Osteoblast (primary cell): ENCODE measurements around the gene RBKS. TPM values are rescaled to one million over a fixed set of nuclear protein-coding genes. Genes with fewer than 3 reads are reported as not detected.
"Not testable (repeated sequence)": the region's sequence is repeated elsewhere in the genome, so short reads cannot be mapped to it uniquely, and the experiment has no call there.

ENCODE experiments used
- DNase-seq: peaks from one replicate; pipeline ENCODE4 v3.0.0; 2011; ENCODE audit warnings: low spot score, mixed read lengths; ENCODE audit not compliant: insufficient read length; ENCODE audit errors: missing footprints
- H2AFZ ChIP-seq: 2 replicates; pipeline ENCODE4 v1.6.0; 2011; ENCODE audit warnings: mild to moderate bottlenecking, low read length
- H3K27ac ChIP-seq: 2 replicates; pipeline ENCODE4 v1.5.1; 2011; ENCODE audit warnings: mild to moderate bottlenecking, low read depth, low read length, moderate library complexity
- H3K27me3 ChIP-seq: 2 replicates; pipeline ENCODE4 v1.6.0; 2012; ENCODE audit warnings: mild to moderate bottlenecking, control low read depth, inconsistent platforms, low read length, moderate library complexity; ENCODE audit not compliant: insufficient read depth
- H3K36me3 ChIP-seq: 2 replicates; pipeline ENCODE4 v1.5.1; 2011; ENCODE audit warnings: mild to moderate bottlenecking, low read length, control low read depth, moderate library complexity; ENCODE audit not compliant: insufficient read depth
- H3K4me1 ChIP-seq: 2 replicates; pipeline ENCODE4 v1.5.1; 2011; ENCODE audit warnings: mild to moderate bottlenecking, low read length, control low read depth, moderate library complexity; ENCODE audit not compliant: insufficient read depth
- H3K4me2 ChIP-seq: 2 replicates; pipeline ENCODE4 v1.6.0; 2011; ENCODE audit warnings: mild to moderate bottlenecking, low read length; ENCODE audit not compliant: insufficient read depth
- H3K4me3 ChIP-seq: fragments of 200-600 bp; sonication (generic); 3 replicates; pipeline ENCODE4 v1.5.1; 2012; ENCODE audit warnings: mild to moderate bottlenecking, low read length, inconsistent platforms; ENCODE audit not compliant: insufficient read depth
- H3K79me2 ChIP-seq: 2 replicates; pipeline ENCODE4 v1.6.0; 2012; ENCODE audit warnings: mild to moderate bottlenecking, low read length, control low read depth, inconsistent platforms; ENCODE audit not compliant: insufficient read depth
- H3K9me3 ChIP-seq: 2 replicates; pipeline ENCODE4 v1.5.1; 2011; ENCODE audit warnings: low read depth, low read length, control low read depth
- H4K20me1 ChIP-seq: 2 replicates; pipeline ENCODE4 v1.6.0; 2012; ENCODE audit warnings: mild to moderate bottlenecking, low read length, control low read depth; ENCODE audit not compliant: insufficient read depth
- CTCF ChIP-seq: IDR thresholded peaks from 2 replicates; pipeline ENCODE4 v1.5.1; 2011; ENCODE audit warnings: mild to moderate bottlenecking, low read depth, low read length, moderate library complexity; ENCODE audit errors: extremely low read depth
- total RNA-seq: library from RNA; depleted of rRNA; stranded (reverse); fragments of >200 nt; gene quantifications from 2 replicates; pipeline ENCODE4 v1.2.3, GENCODE V29; 2012

The RBKS gene
- total RNA-seq, 1 donor: 1.1 TPM

- Histone ChIP-seq H3K4me2 (no peak overlapping the region), H3K79me2 (no peaks in the 10 kb centered on the region), H3K9me3 (no peaks in the 10 kb centered on the region), H3K27me3 (no peaks in the 10 kb centered on the region), H3K36me3 (no peaks in the 10 kb centered on the region), H3K4me1 (no peaks in the 10 kb centered on the region), H3K27ac (no peak overlapping the region), H3K4me3 (no peak overlapping the region), H2AFZ (no peak overlapping the region), H4K20me1 (no peaks in the 10 kb centered on the region)
- TF ChIP-seq CTCF: no peak
- no peak for DNase-seq
Observed at GRCh38 chr2:27866237-27866636, 23.9 kb downstream of the RBKS start.

GRCh38 chr2:27863955-27864354 lies 26.2 kb downstream of the RBKS start:
- not testable (repeated sequence) for H3K4me1 ChIP-seq, H3K9me3 ChIP-seq, H3K79me2 ChIP-seq, H2AFZ ChIP-seq, H3K36me3 ChIP-seq, H3K27ac ChIP-seq, H3K4me3 ChIP-seq, H3K4me2 ChIP-seq, DNase-seq, H4K20me1 ChIP-seq, H3K27me3 ChIP-seq

GRCh38 chr2:27863146-27863545 lies 27.0 kb downstream of the RBKS start:
- no peaks in the 10 kb centered on the region for H3K27me3 ChIP-seq
- no peaks in the 10 kb centered on the region for H3K9me3 ChIP-seq
- no peaks in the 10 kb centered on the region for H3K79me2 ChIP-seq
- H3K4me1 ChIP-seq: peaks cover 10% of the 10 kb centered on the region
- H3K27ac ChIP-seq: no peak overlapping the region
- no peak overlapping the region for H2AFZ ChIP-seq
- H3K36me3 ChIP-seq: no peaks in the 10 kb centered on the region
- H3K4me2 ChIP-seq: no peak overlapping the region
- TF ChIP-seq CTCF: no peak
- no peak for DNase-seq
- H3K4me3 ChIP-seq: no peak overlapping the region
- H4K20me1 ChIP-seq: no peaks in the 10 kb centered on the region

GRCh38 chr2:27860111-27860510 lies 30.1 kb downstream of the RBKS start:
- TF ChIP-seq CTCF: no peak
- Histone ChIP-seq H3K4me1 (peaks cover 27% of the 10 kb centered on the region), H2AFZ (no peak overlapping the region), H3K27me3 (no peaks in the 10 kb centered on the region), H3K79me2 (no peaks in the 10 kb centered on the region), H3K27ac (peak overlapping the region; percentile 51), H3K4me3 (no peak overlapping the region), H3K4me2 (no peak overlapping the region), H4K20me1 (no peaks in the 10 kb centered on the region), H3K36me3 (no peaks in the 10 kb centered on the region), H3K9me3 (no peaks in the 10 kb centered on the region)
- DNase-seq: peak; percentile 26
